H1 (cell line): ENCODE data around the gene BTRC. TPM values are rescaled to one million over a fixed set of nuclear protein-coding genes. Genes with fewer than 3 reads are reported as not detected.

Experiments
- ATF2 ChIP-seq: IDR thresholded peaks from 2 replicates; pipeline ENCODE4 v1.6.1; 2012; ENCODE audit warnings: low read length, inconsistent platforms
- BCL11A ChIP-seq, 2 experiments: IDR thresholded peaks; one replicate each; pipeline ENCODE4 v1.6.1; 2011; ENCODE audit warnings: low read depth in 2 of 2, low read length in 2 of 2, mild to moderate bottlenecking in 2 of 2
- NANOG ChIP-seq: IDR thresholded peaks from 2 replicates; pipeline ENCODE4 v1.6.1; 2011; ENCODE audit warnings: low read length, low read depth, mild to moderate bottlenecking, inconsistent platforms; ENCODE audit not compliant: insufficient read depth, poor library complexity, severe bottlenecking
- PHF8 ChIP-seq: fragments of 200-600 bp; sonication (generic); conservative IDR thresholded peaks from 2 replicates; pipeline ENCODE4 v1.7.1; 2012; ENCODE audit warnings: low read depth, mild to moderate bottlenecking, inconsistent platforms, low read length, moderate library complexity
- RNF2 ChIP-seq: fragments of 200-900, 300-1000 bp; sonication (generic); IDR thresholded peaks from 2 replicates; pipeline ENCODE4 v1.7.1; 2016; ENCODE audit warnings: borderline replicate concordance, low read depth, mild to moderate bottlenecking, antibody characterized with exemption, low read length; ENCODE audit not compliant: poor library complexity, severe bottlenecking; ENCODE audit errors: missing control alignments
- SIN3A ChIP-seq, 2 experiments: IDR thresholded peaks in 1 of 2; conservative IDR thresholded peaks in 1 of 2; 2 replicates each; pipeline ENCODE4 v1.6.1; 2011 to 2012; ENCODE audit warnings: low read length in 2 of 2, improper control_type of control experiment in 1 of 2, low read depth in 1 of 2, mild to moderate bottlenecking in 1 of 2
- ZNF274 ChIP-seq: IDR thresholded peaks from 2 replicates; pipeline ENCODE4 v1.7.0; 2012; ENCODE audit warnings: low read length, borderline replicate concordance; ENCODE audit errors: extremely low read depth
- polyA plus RNA-seq, 7 experiments: library from polyadenylated mRNA; depleted of rRNA in 3 of 7; stranded (reverse) in 5 of 7; unstranded in 2 of 7; fragments of >200 nt in 5 of 7; fragments of 200-250 nt in 2 of 7; gene quantifications; 1 replicate in 5 of 7; 2 replicates in 1 of 7; 4 replicates in 1 of 7; pipeline versions ENCODE4 v1.2.1 to v1.2.3, GENCODE V29; 2011 to 2013; ENCODE audit warnings: missing spikeins in 2 of 7, mixed read lengths in 2 of 7
- total RNA-seq: library from RNA; stranded (reverse); fragmentation: NEBNext Ultra II Directional; extraction: Animal tissue kit (Norgen Biotek cat#: 25700); gene quantifications from 2 replicates; pipeline ENCODE4 v1.2.1, GENCODE V29; 2021
- TF ChIP-seq, protein P1 (sequence below): fragments of 300-600 bp; sonication (generic); IDR thresholded peaks from 2 replicates; pipeline ENCODE4 v1.7.1; 2012; ENCODE audit warnings: low read length, moderate library complexity, mild to moderate bottlenecking, inconsistent platforms; ENCODE audit not compliant: insufficient replicate concordance

BTRC gene
- total and polyA plus RNA-seq, 2 of the 8 experiments (the other 6 are each of a cell fraction or from before 2014, with no cell fraction given): 9.9 to 24.7 TPM

DNA sequence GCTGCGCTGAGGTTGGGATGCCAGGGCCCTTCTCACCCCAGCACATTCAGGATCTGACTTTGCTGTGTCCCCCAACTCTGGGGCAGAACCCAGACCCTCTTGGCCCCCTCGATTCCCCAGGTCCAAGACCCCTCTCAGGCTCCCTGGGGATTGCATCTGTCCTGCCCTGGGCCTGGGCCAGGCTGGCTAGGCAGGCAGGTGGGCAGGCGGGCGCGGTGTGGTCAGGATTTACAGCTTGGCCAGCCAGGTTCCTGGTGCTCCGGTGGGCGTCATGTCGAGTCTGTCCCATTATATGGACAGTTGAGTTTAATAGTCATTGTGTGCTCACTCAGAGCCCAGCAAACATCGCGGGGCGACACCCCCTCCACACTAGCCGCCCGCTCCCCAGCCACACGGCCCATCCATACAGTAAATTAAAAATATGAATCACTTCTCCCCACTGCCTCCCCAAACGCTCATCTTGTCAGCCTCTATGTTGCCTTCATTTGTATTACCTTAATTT is 210.6 kb downstream of the BTRC start (continued):
- TF ChIP-seq, protein P1, sequence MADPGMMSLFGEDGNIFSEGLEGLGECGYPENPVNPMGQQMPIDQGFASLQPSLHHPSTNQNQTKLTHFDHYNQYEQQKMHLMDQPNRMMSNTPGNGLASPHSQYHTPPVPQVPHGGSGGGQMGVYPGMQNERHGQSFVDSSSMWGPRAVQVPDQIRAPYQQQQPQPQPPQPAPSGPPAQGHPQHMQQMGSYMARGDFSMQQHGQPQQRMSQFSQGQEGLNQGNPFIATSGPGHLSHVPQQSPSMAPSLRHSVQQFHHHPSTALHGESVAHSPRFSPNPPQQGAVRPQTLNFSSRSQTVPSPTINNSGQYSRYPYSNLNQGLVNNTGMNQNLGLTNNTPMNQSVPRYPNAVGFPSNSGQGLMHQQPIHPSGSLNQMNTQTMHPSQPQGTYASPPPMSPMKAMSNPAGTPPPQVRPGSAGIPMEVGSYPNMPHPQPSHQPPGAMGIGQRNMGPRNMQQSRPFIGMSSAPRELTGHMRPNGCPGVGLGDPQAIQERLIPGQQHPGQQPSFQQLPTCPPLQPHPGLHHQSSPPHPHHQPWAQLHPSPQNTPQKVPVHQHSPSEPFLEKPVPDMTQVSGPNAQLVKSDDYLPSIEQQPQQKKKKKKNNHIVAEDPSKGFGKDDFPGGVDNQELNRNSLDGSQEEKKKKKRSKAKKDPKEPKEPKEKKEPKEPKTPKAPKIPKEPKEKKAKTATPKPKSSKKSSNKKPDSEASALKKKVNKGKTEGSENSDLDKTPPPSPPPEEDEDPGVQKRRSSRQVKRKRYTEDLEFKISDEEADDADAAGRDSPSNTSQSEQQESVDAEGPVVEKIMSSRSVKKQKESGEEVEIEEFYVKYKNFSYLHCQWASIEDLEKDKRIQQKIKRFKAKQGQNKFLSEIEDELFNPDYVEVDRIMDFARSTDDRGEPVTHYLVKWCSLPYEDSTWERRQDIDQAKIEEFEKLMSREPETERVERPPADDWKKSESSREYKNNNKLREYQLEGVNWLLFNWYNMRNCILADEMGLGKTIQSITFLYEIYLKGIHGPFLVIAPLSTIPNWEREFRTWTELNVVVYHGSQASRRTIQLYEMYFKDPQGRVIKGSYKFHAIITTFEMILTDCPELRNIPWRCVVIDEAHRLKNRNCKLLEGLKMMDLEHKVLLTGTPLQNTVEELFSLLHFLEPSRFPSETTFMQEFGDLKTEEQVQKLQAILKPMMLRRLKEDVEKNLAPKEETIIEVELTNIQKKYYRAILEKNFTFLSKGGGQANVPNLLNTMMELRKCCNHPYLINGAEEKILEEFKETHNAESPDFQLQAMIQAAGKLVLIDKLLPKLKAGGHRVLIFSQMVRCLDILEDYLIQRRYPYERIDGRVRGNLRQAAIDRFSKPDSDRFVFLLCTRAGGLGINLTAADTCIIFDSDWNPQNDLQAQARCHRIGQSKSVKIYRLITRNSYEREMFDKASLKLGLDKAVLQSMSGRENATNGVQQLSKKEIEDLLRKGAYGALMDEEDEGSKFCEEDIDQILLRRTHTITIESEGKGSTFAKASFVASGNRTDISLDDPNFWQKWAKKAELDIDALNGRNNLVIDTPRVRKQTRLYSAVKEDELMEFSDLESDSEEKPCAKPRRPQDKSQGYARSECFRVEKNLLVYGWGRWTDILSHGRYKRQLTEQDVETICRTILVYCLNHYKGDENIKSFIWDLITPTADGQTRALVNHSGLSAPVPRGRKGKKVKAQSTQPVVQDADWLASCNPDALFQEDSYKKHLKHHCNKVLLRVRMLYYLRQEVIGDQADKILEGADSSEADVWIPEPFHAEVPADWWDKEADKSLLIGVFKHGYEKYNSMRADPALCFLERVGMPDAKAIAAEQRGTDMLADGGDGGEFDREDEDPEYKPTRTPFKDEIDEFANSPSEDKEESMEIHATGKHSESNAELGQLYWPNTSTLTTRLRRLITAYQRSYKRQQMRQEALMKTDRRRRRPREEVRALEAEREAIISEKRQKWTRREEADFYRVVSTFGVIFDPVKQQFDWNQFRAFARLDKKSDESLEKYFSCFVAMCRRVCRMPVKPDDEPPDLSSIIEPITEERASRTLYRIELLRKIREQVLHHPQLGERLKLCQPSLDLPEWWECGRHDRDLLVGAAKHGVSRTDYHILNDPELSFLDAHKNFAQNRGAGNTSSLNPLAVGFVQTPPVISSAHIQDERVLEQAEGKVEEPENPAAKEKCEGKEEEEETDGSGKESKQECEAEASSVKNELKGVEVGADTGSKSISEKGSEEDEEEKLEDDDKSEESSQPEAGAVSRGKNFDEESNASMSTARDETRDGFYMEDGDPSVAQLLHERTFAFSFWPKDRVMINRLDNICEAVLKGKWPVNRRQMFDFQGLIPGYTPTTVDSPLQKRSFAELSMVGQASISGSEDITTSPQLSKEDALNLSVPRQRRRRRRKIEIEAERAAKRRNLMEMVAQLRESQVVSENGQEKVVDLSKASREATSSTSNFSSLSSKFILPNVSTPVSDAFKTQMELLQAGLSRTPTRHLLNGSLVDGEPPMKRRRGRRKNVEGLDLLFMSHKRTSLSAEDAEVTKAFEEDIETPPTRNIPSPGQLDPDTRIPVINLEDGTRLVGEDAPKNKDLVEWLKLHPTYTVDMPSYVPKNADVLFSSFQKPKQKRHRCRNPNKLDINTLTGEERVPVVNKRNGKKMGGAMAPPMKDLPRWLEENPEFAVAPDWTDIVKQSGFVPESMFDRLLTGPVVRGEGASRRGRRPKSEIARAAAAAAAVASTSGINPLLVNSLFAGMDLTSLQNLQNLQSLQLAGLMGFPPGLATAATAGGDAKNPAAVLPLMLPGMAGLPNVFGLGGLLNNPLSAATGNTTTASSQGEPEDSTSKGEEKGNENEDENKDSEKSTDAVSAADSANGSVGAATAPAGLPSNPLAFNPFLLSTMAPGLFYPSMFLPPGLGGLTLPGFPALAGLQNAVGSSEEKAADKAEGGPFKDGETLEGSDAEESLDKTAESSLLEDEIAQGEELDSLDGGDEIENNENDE: no peak
- TF ChIP-seq BCL11A (IDR thresholded peaks at IDR 0.05; ENCODE audit: low read depth in 2 of 2, low read length in 2 of 2) (no peak), RNF2 (no peak), ATF2 (no peak), SIN3A (conservative IDR thresholded peaks at IDR 0.05 in 1 of 2, IDR thresholded peaks at IDR 0.05 in 1 of 2; ENCODE audit: low read depth in 1 of 2, low read length in 2 of 2) (no peak), PHF8 (no peak), ZNF274 (no peak), NANOG (no peak)
